Cardiac fibroblast (primary cell): ENCODE results near the gene PHTF2.

Experiments
- DNase-seq, 2 donors: peaks; one replicate each; pipeline versions ENCODE4 v3.0.0 to v3.0.0-alpha.2; 2010; ENCODE audit warnings: low read depth in 2 of 2
- H3K4me3 ChIP-seq, 2 donors: replicated peaks in 1 of 2; 1 replicate in 1 of 2; 2 replicates in 1 of 2; pipeline ENCODE4 v1.5.1; 2011; ENCODE audit warnings: low read depth in 2 of 2, low read length in 2 of 2, mild to moderate bottlenecking in 2 of 2, moderate library complexity in 1 of 2
- CTCF ChIP-seq: IDR thresholded peaks from one replicate; pipeline ENCODE4 v1.5.1; 2011; ENCODE audit warnings: low read depth, mild to moderate bottlenecking, low read length, inconsistent platforms

The PHTF2 gene

GRCh38 chr7:77811516-77812289, 13.1 kb downstream of the PHTF2 start:
- no peak overlapping the region for H3K4me3 ChIP-seq
- TF ChIP-seq CTCF: no peak
- DNase-seq: no peak

GRCh38 chr7:77812290-77812685, 13.7 kb downstream of the PHTF2 start:
- H3K4me3 ChIP-seq: no peak overlapping the region
- DNase-seq: peak; percentile 46 to 81
- no peak for TF ChIP-seq CTCF

GRCh38 chr7:77813180-77813579, 14.6 kb downstream of the PHTF2 start:
- no peak for DNase-seq
- no peak overlapping the region for H3K4me3 ChIP-seq
- no peak for TF ChIP-seq CTCF

- DNase-seq: no peak
- no peak for TF ChIP-seq CTCF
These were observed 20.4 kb downstream of the PHTF2 start for GRCh38 chr7:77819021-77819420.

GRCh38 chr7:77820967-77821366, 22.4 kb downstream of the PHTF2 start:
- no peak overlapping the region for H3K4me3 ChIP-seq
- no peak for DNase-seq
- TF ChIP-seq CTCF: no peak

More at GRCh38 chr7:77819021-77819420, 20.4 kb downstream of the PHTF2 start:
- no peak overlapping the region for H3K4me3 ChIP-seq

- no peak overlapping the region for H3K4me3 ChIP-seq
- no peak for TF ChIP-seq CTCF
- DNase-seq: no peak
These were observed 23.7 kb downstream of the PHTF2 start for GRCh38 chr7:77822269-77822668.

- no peak for TF ChIP-seq CTCF
- DNase-seq: no peak
- H3K4me3 ChIP-seq: no peak overlapping the region
These were observed 25.2 kb downstream of the PHTF2 start for GRCh38 chr7:77823787-77824186.
